OCI-LY7 (cell line): ENCODE data around the gene HYOU1. TPM values are rescaled to one million over a fixed set of nuclear protein-coding genes. Genes with fewer than 3 reads are reported as not detected.
A peak's percentile ranks its signal among the peaks of the same experiment; 100 is the strongest.

ENCODE experiments used
- BruUV-seq: library from RNA; stranded (reverse); fragments of 400-500 nt; replicated peaks from 2 replicates; lab custom pipeline; 2021; lab: Mats Ljungman, UMichigan
- CTCF ChIA-PET: fragments of 300-600 bp; sonication (Branson Sonifier 250); formaldehyde crosslinking; loops from one replicate; lab custom pipeline; 2022; ENCODE audit warnings: antibody characterized with exemption; ENCODE audit not compliant: unreplicated experiment; lab: Charles Lee
- POLR2A ChIA-PET: fragments of 300-600 bp; sonication (Branson Sonifier 250); formaldehyde crosslinking; loops from one replicate; lab custom pipeline; 2022; ENCODE audit warnings: antibody characterized with exemption; lab: Charles Lee
- DNase-seq: peaks from one replicate; pipeline ENCODE4 v3.0.0-alpha.2; 2015; ENCODE audit warnings: low spot score
- H2AFZ ChIP-seq: fragments of 200-600 bp; sonication (generic), shearing (Covaris generic); 2 replicates; pipeline ENCODE4 v1.6.1; 2014; ENCODE audit warnings: mild to moderate bottlenecking, antibody characterized with exemption, low read length, moderate library complexity
- H3K27ac ChIP-seq: fragments of 200-600 bp; sonication (generic); 2 replicates; pipeline ENCODE4 v1.5.1; 2014; ENCODE audit warnings: mixed run types, low read depth, mild to moderate bottlenecking, moderate library complexity, low read length, inconsistent platforms; ENCODE audit not compliant: poor library complexity, severe bottlenecking
- H3K36me3 ChIP-seq: fragments of 200-600 bp; sonication (generic); 2 replicates; pipeline ENCODE4 v1.6.1; 2014; ENCODE audit warnings: mild to moderate bottlenecking, antibody characterized with exemption, low read length, moderate library complexity, mixed read lengths; ENCODE audit not compliant: insufficient read depth
- H3K4me1 ChIP-seq: fragments of 200-600 bp; sonication (generic); 2 replicates; pipeline ENCODE4 v1.5.1; 2014; ENCODE audit warnings: mild to moderate bottlenecking, low read length; ENCODE audit not compliant: insufficient read depth, poor library complexity, severe bottlenecking
- H3K4me2 ChIP-seq: fragments of 200-600 bp; sonication (generic); 2 replicates; pipeline ENCODE4 v1.6.1; 2014; ENCODE audit warnings: mild to moderate bottlenecking, low read length
- H3K4me3 ChIP-seq: fragments of 200-600 bp; sonication (generic); 2 replicates; pipeline ENCODE4 v1.5.1; 2014; ENCODE audit warnings: mild to moderate bottlenecking, low read depth, low read length; ENCODE audit not compliant: poor library complexity, severe bottlenecking
- H3K79me2 ChIP-seq: fragments of 200-600 bp; sonication (generic); 2 replicates; pipeline ENCODE4 v1.6.1; 2016; ENCODE audit warnings: low read depth, mild to moderate bottlenecking, low read length, moderate library complexity, mixed read lengths; ENCODE audit not compliant: insufficient read depth
- H3K9me2 ChIP-seq: fragments of 200-600 bp; sonication (generic); 2 replicates; pipeline ENCODE4 v1.6.1; 2016; ENCODE audit warnings: mild to moderate bottlenecking, low read length, mixed read lengths; ENCODE audit not compliant: insufficient read depth
- H3K9me3 ChIP-seq: fragments of 200-600 bp; sonication (generic); 2 replicates; pipeline ENCODE4 v1.6.1; 2014; ENCODE audit warnings: mild to moderate bottlenecking, mixed run types, low read length, mixed read lengths
- H4K20me1 ChIP-seq: fragments of 200-600 bp; sonication (generic); 2 replicates; pipeline ENCODE4 v1.6.1; 2014; ENCODE audit warnings: mild to moderate bottlenecking, antibody characterized with exemption, low read length, moderate library complexity, mixed read lengths; ENCODE audit not compliant: insufficient read depth
- CTCF ChIP-seq: fragments of 200-600 bp; sonication (generic); conservative IDR thresholded peaks from 2 replicates; pipeline ENCODE4 v1.5.1; 2014; ENCODE audit warnings: mild to moderate bottlenecking, antibody characterized with exemption, low read length, moderate library complexity, mixed read lengths
- EZH2phosphoT487 ChIP-seq: fragments of 200-600 bp; sonication (generic); IDR thresholded peaks from 2 replicates; pipeline ENCODE4 v1.6.1; 2018; ENCODE audit warnings: low read depth, borderline replicate concordance, mild to moderate bottlenecking, mixed run types, antibody characterized with exemption, low read length, moderate library complexity, mixed read lengths
- intact Hi-C: fragments of 100-400 bp; cut with micrococcal nuclease; formaldehyde crosslinking; loops from one replicate; pipeline ENCODE4 v1.10.0; 2022; ENCODE audit not compliant: unreplicated experiment
- total RNA-seq, 2 experiments: library from RNA; depleted of rRNA in 1 of 2; stranded (reverse); fragments of >200 nt in 1 of 2; shearing (Covaris generic) in 1 of 2; gene quantifications; 2 replicates each; pipeline ENCODE4 v1.2.3, GENCODE V29; 2014 to 2022

The HYOU1 gene
- total RNA-seq, 2 experiments from 2014 or later, result 86.6 to 117 TPM

DNA sequence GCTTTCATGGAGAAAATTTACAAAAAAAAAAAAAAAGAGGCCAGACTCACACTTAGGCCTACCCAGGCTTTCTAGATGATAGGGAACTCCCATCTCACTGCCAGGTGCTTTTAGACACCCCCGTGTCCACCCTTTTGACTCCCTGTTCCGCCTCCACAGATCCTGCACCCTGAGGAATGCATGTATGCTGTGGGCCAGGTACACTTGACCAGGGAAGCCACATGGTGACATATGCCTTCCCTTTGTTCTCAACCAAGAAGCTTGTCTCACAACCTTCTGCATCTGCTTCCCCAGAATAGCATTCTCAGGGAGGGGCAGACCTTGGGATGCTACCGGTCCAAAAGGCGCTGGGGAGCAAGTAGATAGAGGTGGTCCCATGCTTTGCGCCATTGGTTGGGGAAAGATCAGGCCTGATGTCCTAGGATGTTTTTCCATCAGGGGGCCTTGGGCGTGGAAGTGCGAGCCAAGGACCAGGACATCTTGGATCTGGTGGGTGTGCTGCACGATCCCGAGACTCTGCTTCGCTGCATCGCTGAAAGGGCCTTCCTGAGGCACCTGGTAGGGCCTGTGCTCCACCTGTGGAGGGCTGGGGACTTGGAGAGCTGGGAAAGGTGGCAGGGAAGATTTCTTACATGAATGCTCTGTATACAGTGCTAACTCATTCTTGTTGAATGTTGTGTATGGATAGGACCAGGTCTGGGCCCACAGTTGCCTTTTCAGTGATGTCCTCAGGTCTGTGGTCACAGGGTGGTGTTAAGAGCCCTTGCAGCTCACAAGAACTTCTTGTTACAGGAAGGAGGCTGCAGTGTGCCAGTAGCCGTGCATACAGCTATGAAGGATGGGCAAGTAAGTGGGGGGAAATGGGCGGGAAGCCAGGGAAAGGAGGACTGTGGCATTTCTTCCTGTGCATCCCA, 35.2 kb upstream of the HYOU1 start:
- peak overlapping the region; percentile 79 for H3K27ac ChIP-seq
- H3K9me2 ChIP-seq, result no peaks in the 10 kb centered on the region
- no peak overlapping the region for H2AFZ ChIP-seq
- DNase-seq, result peak; percentile 51
- peaks cover 63% of the 10 kb centered on the region for H3K4me1 ChIP-seq
- intact Hi-C loops, result no loop called here
- H3K79me2 ChIP-seq, result peaks cover 38% of the 10 kb centered on the region
- H3K4me3 ChIP-seq, result peak overlapping the region; percentile 81
- TF ChIP-seq CTCF (no peak), EZH2phosphoT487 (no peak)
- H3K36me3 ChIP-seq, result peaks cover 59% of the 10 kb centered on the region
- no TSS peak for BruUV-seq
- POLR2A ChIA-PET, result interaction anchor here (0.5 to 1.2 kb wide), 4 partner anchors 9 to 72 kb away, joined by 3 to 5 read pairs (median 3); partner anchors contain the start of genes DPAGT1 and VPS11
- peak overlapping the region; percentile 79 for H3K4me2 ChIP-seq
- CTCF ChIA-PET, result interaction anchor here (1.2 kb wide), 1 partner anchor 34 kb away, joined by 3 read pairs; no protein-coding TSS in a partner anchor
- no peaks in the 10 kb centered on the region for H3K9me3 ChIP-seq
- peaks cover 23% of the 10 kb centered on the region for H4K20me1 ChIP-seq

GRCh38 chr11:119091178-119091577, 34.2 kb upstream of the HYOU1 start:
- ChIA-PET POLR2A (interaction anchor here (0.6 to 0.9 kb wide), 2 partner anchors 56 to 75 kb away, joined by 5 read pairs; no protein-coding TSS in a partner anchor), CTCF (interaction anchor here (1.2 kb wide), 1 partner anchor 33 kb away, joined by 3 read pairs; no protein-coding TSS in a partner anchor)
- Histone ChIP-seq H3K4me1 (peaks cover 56% of the 10 kb centered on the region), H3K9me3 (no peaks in the 10 kb centered on the region), H3K9me2 (no peaks in the 10 kb centered on the region), H3K36me3 (peaks cover 49% of the 10 kb centered on the region), H3K79me2 (peaks cover 34% of the 10 kb centered on the region), H4K20me1 (peaks cover 23% of the 10 kb centered on the region), H3K4me2 (peak overlapping the region; percentile 79), H2AFZ (no peak overlapping the region), H3K27ac (peak overlapping the region; percentile 79), H3K4me3 (peak overlapping the region; percentile 81)
- BruUV-seq, result no TSS peak
- no peak for DNase-seq
- TF ChIP-seq CTCF (no peak), EZH2phosphoT487 (no peak)
- intact Hi-C loops, result no loop called here
